GM23338 (cell line): ENCODE measurements around the gene PFKFB1. TPM values are rescaled to one million over a fixed set of nuclear protein-coding genes. Genes with fewer than 3 reads are reported as not detected.

Source experiments
- ATAC-seq: fragments of 200-7000 bp; cut with Tn5 transposase; 3 replicates; pipeline ENCODE4 v1.9.1; 2020
- DNase-seq: peaks from one replicate; pipeline ENCODE4 v3.0.0-alpha.2; 2015; ENCODE audit warnings: low spot score
- H2AFZ ChIP-seq: fragments of 200-600 bp; sonication (generic); 2 replicates; pipeline ENCODE4 v1.8.0; 2016; ENCODE audit warnings: antibody characterized with exemption, mild to moderate bottlenecking, moderate library complexity
- H3F3A ChIP-seq: fragments of 200-600 bp; sonication (generic); replicated peaks from 2 replicates; pipeline ENCODE4 v1.8.0; 2017; ENCODE audit warnings: antibody characterized with exemption, mixed run types, low read depth
- H3K27ac ChIP-seq: fragments of 200-600 bp; sonication (generic); 2 replicates; pipeline ENCODE4 v1.6.1; 2016; ENCODE audit warnings: low read depth
- H3K27me3 ChIP-seq: fragments of 200-600 bp; sonication (generic); 2 replicates; pipeline ENCODE4 v1.8.0; 2016; ENCODE audit warnings: mild to moderate bottlenecking, mixed run types, moderate library complexity; ENCODE audit not compliant: insufficient read depth
- H3K36me3 ChIP-seq: fragments of 200-600 bp; sonication (generic); 2 replicates; pipeline ENCODE4 v1.8.0; 2016; ENCODE audit warnings: mild to moderate bottlenecking; ENCODE audit not compliant: insufficient read depth
- H3K4me1 ChIP-seq: fragments of 200-600 bp; sonication (generic); 2 replicates; pipeline ENCODE4 v1.8.0; 2016; ENCODE audit warnings: mild to moderate bottlenecking, moderate library complexity; ENCODE audit not compliant: insufficient read depth
- H3K4me2 ChIP-seq: fragments of 200-600 bp; sonication (generic); 2 replicates; pipeline ENCODE4 v1.7.1; 2017; ENCODE audit warnings: mixed run types
- H3K4me3 ChIP-seq: fragments of 200-600 bp; sonication (generic); 2 replicates; pipeline ENCODE4 v1.6.1; 2016; ENCODE audit warnings: mixed run types
- H3K79me2 ChIP-seq: fragments of 200-600 bp; sonication (generic); replicated peaks from 2 replicates; pipeline ENCODE4 v1.8.0; 2017; ENCODE audit warnings: mild to moderate bottlenecking; ENCODE audit not compliant: insufficient read depth
- H3K9me2 ChIP-seq: fragments of 200-600 bp; sonication (generic); 2 replicates; pipeline ENCODE4 v1.8.0; 2017; ENCODE audit not compliant: insufficient read depth
- H4K20me1 ChIP-seq: fragments of 200-600 bp; sonication (generic); replicated peaks from 2 replicates; pipeline ENCODE4 v1.8.0; 2017; ENCODE audit warnings: mild to moderate bottlenecking; ENCODE audit not compliant: insufficient read depth
- H3K27ac Mint-ChIP-seq: 2 replicates; pipeline ENCODE4 v1.8.0; 2020; ENCODE audit warnings: inconsistent platforms, mild to moderate bottlenecking, moderate library complexity, mixed read lengths
- H3K27me3 Mint-ChIP-seq: 3 replicates; pipeline ENCODE4 v1.8.0; 2022; ENCODE audit warnings: low read depth, mild to moderate bottlenecking, moderate library complexity, mixed read lengths, inconsistent platforms; ENCODE audit not compliant: insufficient read depth, poor library complexity
- H3K36me3 Mint-ChIP-seq: 3 replicates; pipeline ENCODE4 v1.8.0; 2021; ENCODE audit warnings: low read depth, mild to moderate bottlenecking, inconsistent platforms, moderate library complexity, mixed read lengths
- H3K4me1 Mint-ChIP-seq: 3 replicates; pipeline ENCODE4 v1.8.0; 2020; ENCODE audit warnings: mild to moderate bottlenecking, inconsistent platforms, mixed read lengths
- H3K4me3 Mint-ChIP-seq: 3 replicates; pipeline ENCODE4 v1.8.0; 2021; ENCODE audit warnings: moderate library complexity, mild to moderate bottlenecking, inconsistent platforms, mixed read lengths
- H3K9me3 Mint-ChIP-seq: 3 replicates; pipeline ENCODE4 v1.8.0; 2020; ENCODE audit warnings: moderate library complexity, mild to moderate bottlenecking, inconsistent platforms, mixed read lengths
- CTCF ChIP-seq, 2 experiments: fragments of 200-600 bp in 1 of 2; sonication (generic) in 1 of 2; conservative IDR thresholded peaks; 2 replicates each; pipeline versions ENCODE4 v1.5.1 to v1.6.1; 2016 to 2017; ENCODE audit warnings: antibody characterized with exemption in 2 of 2, low read depth in 2 of 2, mild to moderate bottlenecking in 2 of 2, moderate library complexity in 1 of 2
- ETS1 ChIP-seq: IDR thresholded peaks from 2 replicates; pipeline ENCODE4 v1.6.1; 2016; ENCODE audit warnings: antibody characterized with exemption
- EZH2 ChIP-seq: fragments of 200-600 bp; sonication (generic); IDR thresholded peaks from one replicate; pipeline ENCODE4 v1.8.0; 2017; ENCODE audit warnings: antibody characterized with exemption, mild to moderate bottlenecking, low read depth; ENCODE audit not compliant: unreplicated experiment
- EZH2phosphoT487 ChIP-seq: fragments of 200-600 bp; sonication (generic); IDR thresholded peaks from one replicate; pipeline ENCODE4 v1.8.1; 2018; ENCODE audit warnings: antibody characterized with exemption; ENCODE audit not compliant: unreplicated experiment
- JUNB ChIP-seq: IDR thresholded peaks from one replicate; pipeline ENCODE4 v1.6.1; 2016; ENCODE audit warnings: antibody characterized with exemption; ENCODE audit not compliant: unreplicated experiment
- POLR2AphosphoS5 ChIP-seq: IDR thresholded peaks from 2 replicates; pipeline ENCODE4 v1.6.1; 2016; ENCODE audit warnings: antibody characterized with exemption, low read depth
- REST ChIP-seq: IDR thresholded peaks from one replicate; pipeline ENCODE4 v1.6.1; 2018; ENCODE audit warnings: antibody characterized with exemption; ENCODE audit not compliant: unreplicated experiment
- STAT1 ChIP-seq: IDR thresholded peaks from one replicate; pipeline ENCODE4 v1.6.1; 2016; ENCODE audit warnings: antibody characterized with exemption; ENCODE audit not compliant: unreplicated experiment
- ZNF114 ChIP-seq: fragments of 250-450 bp; sonication (Bioruptor Pico); IDR thresholded peaks from 2 replicates; pipeline ENCODE4 v1.5.0; 2020; ENCODE audit warnings: mild to moderate bottlenecking, moderate library complexity
- ZNF331 ChIP-seq: fragments of 250-450 bp; sonication (Bioruptor Pico); IDR thresholded peaks from 2 replicates; pipeline ENCODE4 v1.5.0; 2020; ENCODE audit warnings: low read depth, mild to moderate bottlenecking, moderate library complexity
- ZNF462 ChIP-seq: fragments of 250-450 bp; sonication (Bioruptor Pico); IDR thresholded peaks from 2 replicates; pipeline ENCODE4 v1.5.0; 2020; ENCODE audit warnings: mild to moderate bottlenecking, moderate library complexity
- polyA plus RNA-seq: library from polyadenylated mRNA; unstranded; fragments of >200 nt; fragmentation: Nextera tagmentation; extraction: Ambion mirVana; gene quantifications from 2 replicates; pipeline ENCODE4 v1.2.1, GENCODE V29; 2016
- total RNA-seq: library from RNA; depleted of rRNA; stranded (reverse); fragments of >200 nt; shearing (Covaris generic); gene quantifications from 2 replicates; pipeline ENCODE4 v1.2.3, GENCODE V29; 2014

Gene PFKFB1
- total and polyA plus RNA-seq, 2 experiments from 2014 or later, result not detected

GRCh38 chrX:54945224-54945623, 48.8 kb downstream of the PFKFB1 start:
- Histone ChIP-seq H3K36me3 (no peaks in the 10 kb centered on the region), H3K4me2 (no peak overlapping the region), H3K79me2 (no peaks in the 10 kb centered on the region), H3K9me2 (no peaks in the 10 kb centered on the region), H3K4me3 (no peak overlapping the region), H2AFZ (no peak overlapping the region), H3K27ac (no peak overlapping the region), H4K20me1 (no peaks in the 10 kb centered on the region), H3F3A (no peaks in the 10 kb centered on the region), H3K27me3 (no peaks in the 10 kb centered on the region), H3K4me1 (no peaks in the 10 kb centered on the region)
- H3K27me3 Mint-ChIP-seq, result peaks cover 2% of the 10 kb centered on the region
- no peak overlapping the region for H3K4me3 Mint-ChIP-seq
- no peaks in the 10 kb centered on the region for H3K9me3 Mint-ChIP-seq
- TF ChIP-seq STAT1, result no peak
- no peak for TF ChIP-seq ZNF114
- no peak for TF ChIP-seq EZH2phosphoT487
- TF ChIP-seq CTCF (conservative IDR thresholded peaks at IDR 0.05; ENCODE audit: low read depth in 2 of 2), result no peak
- TF ChIP-seq POLR2AphosphoS5, result no peak
- TF ChIP-seq ZNF331 (CRISPR knock-in tag), result no peak
- no peak for TF ChIP-seq EZH2
- TF ChIP-seq JUNB, result no peak
- TF ChIP-seq REST, result no peak
- TF ChIP-seq ZNF462 (CRISPR knock-in tag), result no peak
- TF ChIP-seq ETS1, result no peak
- no peaks in the 10 kb centered on the region for H3K36me3 Mint-ChIP-seq
- H3K4me1 Mint-ChIP-seq, result no peaks in the 10 kb centered on the region
- DNase-seq, result no peak
- no peak overlapping the region for H3K27ac Mint-ChIP-seq
- ATAC-seq, result no peak
